OCI-LY1 (cell line): Measurements from ENCODE around the gene TTC13.

Experiments used
- H2AFZ ChIP-seq: fragments of 200-600 bp; sonication (generic), shearing (Covaris generic); 2 replicates; pipeline ENCODE4 v1.6.0; 2014; ENCODE audit warnings: antibody characterized with exemption, mild to moderate bottlenecking, low read length
- H3F3A ChIP-seq: fragments of 200-600 bp; sonication (generic), shearing (Covaris generic); 2 replicates; pipeline ENCODE4 v1.6.0; 2014; ENCODE audit warnings: mild to moderate bottlenecking, antibody characterized with exemption, low read length, moderate library complexity; ENCODE audit not compliant: insufficient read depth
- H3K27ac ChIP-seq: fragments of 200-600 bp; sonication (generic); 2 replicates; pipeline ENCODE4 v1.5.1; 2014; ENCODE audit warnings: low read length, mixed run types, mild to moderate bottlenecking, low read depth; ENCODE audit not compliant: poor library complexity, severe bottlenecking
- H3K27me3 ChIP-seq: fragments of 200-600 bp; sonication (generic); 2 replicates; pipeline ENCODE4 v1.6.0; 2014; ENCODE audit warnings: antibody characterized with exemption, mild to moderate bottlenecking, low read length, moderate library complexity; ENCODE audit not compliant: insufficient read depth
- H3K36me3 ChIP-seq: fragments of 200-600 bp; sonication (generic); 2 replicates; pipeline ENCODE4 v1.6.1; 2014; ENCODE audit warnings: mild to moderate bottlenecking, antibody characterized with exemption, low read length, moderate library complexity, mixed read lengths; ENCODE audit not compliant: insufficient read depth
- H3K4me1 ChIP-seq: fragments of 200-600 bp; sonication (generic); 2 replicates; pipeline ENCODE4 v1.5.1; 2014; ENCODE audit warnings: mild to moderate bottlenecking, low read length, moderate library complexity; ENCODE audit not compliant: insufficient read depth, severe bottlenecking
- H3K4me2 ChIP-seq: fragments of 200-600 bp; sonication (generic), shearing (Covaris generic); 2 replicates; pipeline ENCODE4 v1.6.1; 2014; ENCODE audit warnings: low read length
- H3K4me3 ChIP-seq: fragments of 200-600 bp; sonication (generic); 2 replicates; pipeline ENCODE4 v1.5.1; 2014; ENCODE audit warnings: low read length, low read depth, mild to moderate bottlenecking, mixed read lengths; ENCODE audit not compliant: poor library complexity, severe bottlenecking
- H3K79me2 ChIP-seq: fragments of 200-600 bp; shearing (Covaris generic); 2 replicates; pipeline ENCODE4 v1.6.1; 2016; ENCODE audit warnings: mixed run types, low read length, mixed read lengths; ENCODE audit not compliant: insufficient read depth
- H3K9ac ChIP-seq: fragments of 200-600 bp; sonication (generic), shearing (Covaris generic); 2 replicates; pipeline ENCODE4 v1.6.1; 2014; ENCODE audit warnings: mild to moderate bottlenecking, low read length, mixed read lengths
- H3K9me2 ChIP-seq: fragments of 200-600 bp; sonication (generic), shearing (Covaris generic); 2 replicates; pipeline ENCODE4 v1.6.1; 2014; ENCODE audit warnings: low read depth, mild to moderate bottlenecking, low read length, mixed read lengths
- H3K9me3 ChIP-seq: fragments of 200-600 bp; shearing (Covaris generic); 2 replicates; pipeline ENCODE4 v1.6.1; 2014; ENCODE audit warnings: low read length, mixed read lengths
- H4K20me1 ChIP-seq: fragments of 200-600 bp; sonication (generic), shearing (Covaris generic); 2 replicates; pipeline ENCODE4 v1.6.0; 2016; ENCODE audit warnings: mild to moderate bottlenecking, low read length; ENCODE audit not compliant: insufficient read depth
- CTCF ChIP-seq: fragments of 200-600 bp; sonication (generic), shearing (Covaris generic); IDR thresholded peaks from 2 replicates; pipeline ENCODE4 v1.5.1; 2017; ENCODE audit warnings: mild to moderate bottlenecking, antibody characterized with exemption, low read length, moderate library complexity, mixed read lengths
- EZH2 ChIP-seq: fragments of 200-600 bp; sonication (generic), shearing (Covaris generic); IDR thresholded peaks from 2 replicates; pipeline ENCODE4 v1.8.0; 2017; ENCODE audit warnings: borderline replicate concordance, mixed run types, mild to moderate bottlenecking, antibody characterized with exemption, low read length, moderate library complexity, mixed read lengths

The TTC13 gene

GRCh38 chr1:230864441-230864840, 114.2 kb downstream of the TTC13 start:
- no peaks in the 10 kb centered on the region for H3K79me2 ChIP-seq
- H3K27me3 ChIP-seq: peaks cover 7% of the 10 kb centered on the region; the same call in 1 of the 2 replicates
- H3K36me3 ChIP-seq: no peaks in the 10 kb centered on the region
- H3K9me2 ChIP-seq: no peaks in the 10 kb centered on the region
- H3K9me3 ChIP-seq: no peaks in the 10 kb centered on the region
- H3F3A ChIP-seq: no peaks in the 10 kb centered on the region
- H3K9ac ChIP-seq: no peak overlapping the region
- H4K20me1 ChIP-seq: no peaks in the 10 kb centered on the region
- no peak overlapping the region for H3K27ac ChIP-seq
- TF ChIP-seq CTCF (no peak), EZH2 (no peak)
- no peak overlapping the region for H2AFZ ChIP-seq
- no peak overlapping the region for H3K4me2 ChIP-seq
- H3K4me1 ChIP-seq: peaks cover 11% of the 10 kb centered on the region
- H3K4me3 ChIP-seq: no peak overlapping the region

- H3K27me3 ChIP-seq: peaks cover 3% of the 10 kb centered on the region; the same call in 1 of the 2 replicates
- TF ChIP-seq CTCF (no peak), EZH2 (no peak)
- H2AFZ ChIP-seq: no peak overlapping the region
- peaks cover 6% of the 10 kb centered on the region for H3K4me1 ChIP-seq
- no peaks in the 10 kb centered on the region for H3K79me2 ChIP-seq
- H3K9ac ChIP-seq: no peak overlapping the region
- no peaks in the 10 kb centered on the region for H3K9me3 ChIP-seq
- no peaks in the 10 kb centered on the region for H3K36me3 ChIP-seq
- no peaks in the 10 kb centered on the region for H3F3A ChIP-seq
- H3K4me2 ChIP-seq: no peak overlapping the region
- no peak overlapping the region for H3K4me3 ChIP-seq
- H3K9me2 ChIP-seq: no peaks in the 10 kb centered on the region
- no peak overlapping the region for H3K27ac ChIP-seq
- H4K20me1 ChIP-seq: no peaks in the 10 kb centered on the region
Observed at GRCh38 chr1:230863449-230863848, 115.2 kb downstream of the TTC13 start.

DNA sequence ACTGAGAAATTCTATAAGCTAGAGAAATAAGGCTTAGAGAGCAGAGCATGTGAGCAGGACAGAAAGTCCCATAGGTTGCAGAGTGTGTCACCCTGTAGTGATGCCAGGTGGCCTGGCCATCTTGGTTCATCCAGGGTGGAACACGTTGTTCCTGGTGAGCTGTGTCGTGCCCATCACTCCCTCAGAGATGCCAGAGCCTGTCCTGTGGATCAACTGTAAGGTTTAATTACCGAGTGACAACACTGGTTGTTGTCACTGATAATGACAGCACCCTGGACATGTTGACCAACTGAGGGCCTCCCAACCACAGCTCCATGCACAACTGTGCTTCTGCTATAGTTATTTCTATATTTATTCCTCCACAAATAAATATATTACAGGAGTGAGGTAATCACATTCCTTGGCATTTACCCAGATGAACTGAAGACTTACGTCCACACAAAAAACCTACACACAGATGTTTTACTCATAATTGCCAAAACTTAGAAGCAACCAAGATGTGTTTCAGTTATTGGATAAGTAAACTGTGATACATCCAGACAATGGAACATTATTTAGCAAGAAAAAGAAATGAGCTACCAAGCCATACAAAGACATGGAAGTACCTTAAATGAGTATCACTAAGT, 116.6 kb downstream of the TTC13 start:
- no peak overlapping the region for H3K4me2 ChIP-seq
- H3K9me3 ChIP-seq: no peaks in the 10 kb centered on the region
- no peaks in the 10 kb centered on the region for H4K20me1 ChIP-seq
- no peaks in the 10 kb centered on the region for H3K4me1 ChIP-seq
- no peaks in the 10 kb centered on the region for H3K79me2 ChIP-seq
- no peaks in the 10 kb centered on the region for H3K36me3 ChIP-seq
- peaks cover 2% of the 10 kb centered on the region; the same call in 1 of the 2 replicates for H3K27me3 ChIP-seq
- TF ChIP-seq EZH2 (no peak), CTCF (no peak)
- H3K27ac ChIP-seq: no peak overlapping the region
- no peaks in the 10 kb centered on the region for H3F3A ChIP-seq
- H3K9me2 ChIP-seq: no peaks in the 10 kb centered on the region
- H3K9ac ChIP-seq: no peak overlapping the region
- no peak overlapping the region for H2AFZ ChIP-seq
- no peak overlapping the region for H3K4me3 ChIP-seq
